ENCODE measurements around the gene EFTUD2. TPM values are rescaled to one million over a fixed set of nuclear protein-coding genes. Genes with fewer than 3 reads are reported as not detected.
"Not testable (repeated sequence)": the region's sequence is repeated elsewhere in the genome, so short reads cannot be mapped to it uniquely, and the experiment has no call there.

The EFTUD2 gene
- total RNA-seq, 1 donor from 2014 or later, result 145 TPM

GRCh38 chr17:44828919-44829522 is 70.2 kb downstream of the EFTUD2 start:
- DNase-seq (ENCODE audit: low spot score in 2 of 2, unreplicated experiment in 2 of 2), result no peak
- no peaks in the 10 kb centered on the region for H3K27me3 Mint-ChIP-seq (ENCODE audit: low read depth)
- TF ChIP-seq CTCF (IDR thresholded peaks at IDR 0.05; ENCODE audit: unreplicated experiment), result no peak
- H3K27ac Mint-ChIP-seq, result peak overlapping the region; percentile 87
- H3K9me3 Mint-ChIP-seq, result no peaks in the 10 kb centered on the region
- peak overlapping the region; percentile 86 for H3K4me3 Mint-ChIP-seq
- H3K36me3 Mint-ChIP-seq, result no peaks in the 10 kb centered on the region
- peaks cover 33% of the 10 kb centered on the region for H3K4me1 Mint-ChIP-seq

DNA sequence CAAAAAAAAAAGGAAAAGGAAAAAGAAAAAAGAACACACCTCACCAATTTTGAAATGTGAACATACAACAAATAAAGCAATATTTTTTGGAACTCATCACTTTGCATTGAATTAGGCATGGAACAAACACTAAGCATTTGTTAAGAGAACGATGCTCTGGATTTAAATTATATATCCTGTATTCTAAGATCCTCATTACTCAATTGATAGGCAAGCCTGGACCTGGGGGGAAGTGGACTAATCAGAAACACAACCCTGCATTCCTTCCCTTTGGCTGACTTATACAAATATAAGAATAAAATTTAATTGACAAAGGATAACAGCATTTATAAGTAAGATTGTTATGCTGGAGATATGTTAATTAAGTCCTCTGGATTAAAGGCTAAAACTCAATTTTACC is 71.4 kb downstream of the EFTUD2 start:
- peak overlapping the region; percentile 86 for H3K4me3 Mint-ChIP-seq

GRCh38 chr17:44826123-44826790 is 73.0 kb downstream of the EFTUD2 start:
- TF ChIP-seq CTCF (IDR thresholded peaks at IDR 0.05; ENCODE audit: unreplicated experiment), result no peak
- H3K27me3 Mint-ChIP-seq (ENCODE audit: low read depth), result no peaks in the 10 kb centered on the region
- H3K4me1 Mint-ChIP-seq, result peaks cover 24% of the 10 kb centered on the region
- no peak overlapping the region for H3K27ac Mint-ChIP-seq
- H3K36me3 Mint-ChIP-seq, result no peaks in the 10 kb centered on the region
- DNase-seq (ENCODE audit: low spot score in 2 of 2, unreplicated experiment in 2 of 2), result no peak
- H3K9me3 Mint-ChIP-seq, result no peaks in the 10 kb centered on the region
- no peak overlapping the region for H3K4me3 Mint-ChIP-seq

More for the DNA sequence above, 71.4 kb downstream of the EFTUD2 start:
- Mint-ChIP-seq H3K27me3 (ENCODE audit: low read depth) (no peaks in the 10 kb centered on the region), H3K27ac (peak overlapping the region; percentile 50), H3K9me3 (no peaks in the 10 kb centered on the region), H3K4me1 (peaks cover 30% of the 10 kb centered on the region), H3K36me3 (no peaks in the 10 kb centered on the region)
- no peak for TF ChIP-seq CTCF (IDR thresholded peaks at IDR 0.05; ENCODE audit: unreplicated experiment)
- DNase-seq (ENCODE audit: low spot score in 2 of 2, unreplicated experiment in 2 of 2), result no peak

DNA sequence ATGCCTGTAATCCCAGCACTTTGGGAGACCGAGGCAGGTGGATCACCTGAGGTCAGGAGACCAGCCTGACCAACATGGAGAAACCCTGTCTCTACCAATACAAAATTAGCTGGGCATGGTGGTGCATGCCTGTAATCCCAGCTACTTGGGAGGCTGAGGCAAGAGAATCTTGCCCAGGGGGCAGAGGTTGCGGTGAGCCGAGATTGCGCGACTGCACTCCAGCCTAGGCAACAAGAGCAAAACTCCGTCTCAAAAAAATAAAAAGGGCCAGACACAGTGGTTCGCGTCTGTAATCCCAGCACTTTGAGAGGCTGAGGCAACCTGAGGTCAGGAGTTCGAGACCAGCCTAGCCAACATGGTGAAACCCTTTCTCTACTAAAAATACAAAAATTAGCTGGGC is 74.0 kb downstream of the EFTUD2 start:
- H3K4me3 Mint-ChIP-seq; H3K27ac Mint-ChIP-seq; DNase-seq (ENCODE audit: low spot score in 2 of 2, unreplicated experiment in 2 of 2); H3K27me3 Mint-ChIP-seq (ENCODE audit: low read depth); H3K9me3 Mint-ChIP-seq; H3K36me3 Mint-ChIP-seq: not testable (repeated sequence)
- H3K4me1 Mint-ChIP-seq, result peaks cover 20% of the 10 kb centered on the region

DNA sequence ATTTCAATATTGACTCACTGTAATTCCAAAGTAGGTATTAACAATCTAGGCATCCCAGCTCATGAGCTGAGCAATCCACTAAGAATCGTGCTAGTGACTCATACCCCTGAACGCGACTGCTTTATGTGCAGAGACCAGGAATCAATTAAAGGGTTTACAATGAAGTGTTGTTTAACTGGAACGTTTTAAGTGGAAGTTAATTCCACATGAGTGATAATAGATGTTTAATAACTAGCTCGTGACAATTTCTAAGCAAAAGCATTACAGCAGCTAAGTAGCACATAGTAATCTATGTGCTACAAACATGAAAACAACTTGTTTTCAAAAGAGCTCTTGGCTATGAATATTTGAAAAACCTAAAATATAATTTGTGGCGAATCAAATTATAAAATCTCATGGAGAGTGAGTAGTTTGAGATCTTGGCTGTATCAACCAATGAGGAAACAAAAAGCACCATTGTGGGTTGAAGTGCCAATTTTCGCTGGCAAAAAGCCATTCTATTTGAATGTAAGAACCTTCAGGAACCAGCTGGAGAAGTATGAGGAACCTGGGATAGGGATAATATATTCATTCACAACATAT is 78.5 kb downstream of the EFTUD2 start:
- Mint-ChIP-seq H3K27me3 (ENCODE audit: low read depth) (no peaks in the 10 kb centered on the region), H3K9me3 (no peaks in the 10 kb centered on the region), H3K27ac (peak overlapping the region; percentile 39), H3K4me1 (peaks cover 1% of the 10 kb centered on the region), H3K4me3 (no peak overlapping the region), H3K36me3 (no peaks in the 10 kb centered on the region)
- no peak for DNase-seq (ENCODE audit: low spot score in 2 of 2, unreplicated experiment in 2 of 2)
- no peak for TF ChIP-seq CTCF (IDR thresholded peaks at IDR 0.05; ENCODE audit: unreplicated experiment)

DNA sequence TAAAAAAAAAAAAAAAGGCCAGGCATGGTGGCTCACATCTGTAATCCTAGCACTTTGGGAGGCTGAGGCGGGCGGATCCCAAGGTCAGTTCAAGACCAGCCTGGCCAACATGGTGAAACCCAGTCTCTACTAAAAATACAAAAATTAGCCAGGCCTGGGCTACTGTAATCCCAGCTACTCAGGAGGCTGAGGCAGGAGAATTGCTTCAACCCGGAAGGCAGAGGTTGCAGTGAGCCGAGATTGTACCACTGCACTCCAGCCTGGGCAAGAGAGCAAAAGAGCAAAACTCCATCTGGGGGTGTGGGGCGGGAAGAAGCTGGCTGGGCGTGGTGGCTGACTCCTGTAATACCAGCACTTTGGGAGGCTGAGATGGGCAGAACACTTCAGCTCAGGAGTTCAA is 80.7 kb downstream of the EFTUD2 start:
- H3K36me3 Mint-ChIP-seq; H3K27ac Mint-ChIP-seq; DNase-seq (ENCODE audit: low spot score in 2 of 2, unreplicated experiment in 2 of 2); H3K4me1 Mint-ChIP-seq; H3K4me3 Mint-ChIP-seq; H3K9me3 Mint-ChIP-seq; H3K27me3 Mint-ChIP-seq (ENCODE audit: low read depth): not testable (repeated sequence)
